ENCODE measurements around the gene TIPARP.

DNA sequence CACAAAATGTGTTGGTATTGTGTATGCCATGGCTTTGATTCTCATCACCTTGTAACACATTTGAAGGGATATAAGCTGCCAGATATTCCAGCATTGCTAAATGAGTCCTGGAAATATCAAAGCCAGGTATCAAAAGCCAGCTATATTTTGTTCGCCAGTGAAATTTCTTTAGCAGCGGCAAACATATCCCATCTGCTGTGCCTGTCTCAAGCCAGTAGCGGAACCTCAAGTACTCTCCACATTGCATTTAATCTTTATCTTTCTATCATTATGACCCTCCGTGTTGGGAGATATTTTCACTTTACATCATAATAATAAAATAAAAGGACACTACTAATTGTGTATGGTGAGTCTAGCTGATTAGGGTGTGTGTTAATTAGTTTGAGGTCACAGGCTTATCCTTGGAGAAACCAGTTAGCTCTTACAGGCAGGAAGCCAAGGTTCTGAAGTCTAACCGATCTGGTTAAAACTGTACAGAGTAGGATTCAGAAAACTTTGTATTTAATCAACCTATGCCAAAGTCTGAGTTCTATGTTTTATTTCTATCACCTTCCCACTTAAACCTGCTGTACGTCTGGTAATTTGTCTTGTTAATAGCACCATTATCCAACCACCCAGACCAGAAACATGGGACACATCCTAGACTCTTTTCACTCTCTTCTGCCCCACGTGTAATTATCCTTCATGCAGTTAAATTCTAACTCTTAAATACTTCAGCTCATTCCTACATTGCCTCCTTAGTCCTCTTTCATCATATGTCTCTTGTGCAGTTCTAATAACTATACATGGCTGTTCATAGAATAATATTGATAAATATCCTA, 14.5 kb downstream of the TIPARP start:
- TF ChIP-seq TEAD4 (IDR thresholded peaks at IDR 0.05; ENCODE audit: borderline replicate concordance, insufficient read depth) (no peak), RCOR1 (IDR thresholded peaks at IDR 0.05; ENCODE audit: low read length) (no peak), TAF1 (IDR thresholded peaks at IDR 0.05; ENCODE audit: borderline replicate concordance, low read depth, low read length) (no peak), SIN3A (IDR thresholded peaks at IDR 0.05; ENCODE audit: borderline replicate concordance, low read depth, low read length) (no peak), RXRA (IDR thresholded peaks at IDR 0.05; ENCODE audit: borderline replicate concordance, low read depth) (no peak), SMC3 (IDR thresholded peaks at IDR 0.05; ENCODE audit: low read depth, low read length) (no peak), EP300 (IDR thresholded peaks at IDR 0.05; ENCODE audit: borderline replicate concordance in 1 of 2, low read depth in 1 of 2, low read length in 1 of 2) (no peak)
- TF ChIP-seq, protein P1, sequence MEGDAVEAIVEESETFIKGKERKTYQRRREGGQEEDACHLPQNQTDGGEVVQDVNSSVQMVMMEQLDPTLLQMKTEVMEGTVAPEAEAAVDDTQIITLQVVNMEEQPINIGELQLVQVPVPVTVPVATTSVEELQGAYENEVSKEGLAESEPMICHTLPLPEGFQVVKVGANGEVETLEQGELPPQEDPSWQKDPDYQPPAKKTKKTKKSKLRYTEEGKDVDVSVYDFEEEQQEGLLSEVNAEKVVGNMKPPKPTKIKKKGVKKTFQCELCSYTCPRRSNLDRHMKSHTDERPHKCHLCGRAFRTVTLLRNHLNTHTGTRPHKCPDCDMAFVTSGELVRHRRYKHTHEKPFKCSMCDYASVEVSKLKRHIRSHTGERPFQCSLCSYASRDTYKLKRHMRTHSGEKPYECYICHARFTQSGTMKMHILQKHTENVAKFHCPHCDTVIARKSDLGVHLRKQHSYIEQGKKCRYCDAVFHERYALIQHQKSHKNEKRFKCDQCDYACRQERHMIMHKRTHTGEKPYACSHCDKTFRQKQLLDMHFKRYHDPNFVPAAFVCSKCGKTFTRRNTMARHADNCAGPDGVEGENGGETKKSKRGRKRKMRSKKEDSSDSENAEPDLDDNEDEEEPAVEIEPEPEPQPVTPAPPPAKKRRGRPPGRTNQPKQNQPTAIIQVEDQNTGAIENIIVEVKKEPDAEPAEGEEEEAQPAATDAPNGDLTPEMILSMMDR (IDR thresholded peaks at IDR 0.05): no peak

Data from SK-N-SH (cell line).